PFSK-1 (cell line): ENCODE results near the gene C9orf72.

ENCODE experiments used
- POLR2AphosphoS5 ChIP-seq: IDR thresholded peaks from 2 replicates; pipeline ENCODE4 v1.6.1; 2012; ENCODE audit warnings: low read depth, mild to moderate bottlenecking, control low read depth, low read length, moderate library complexity
- TAF1 ChIP-seq: IDR thresholded peaks from 2 replicates; pipeline ENCODE4 v1.6.1; 2012; ENCODE audit warnings: low read length, control low read depth, borderline replicate concordance; ENCODE audit not compliant: insufficient read depth

DNA sequence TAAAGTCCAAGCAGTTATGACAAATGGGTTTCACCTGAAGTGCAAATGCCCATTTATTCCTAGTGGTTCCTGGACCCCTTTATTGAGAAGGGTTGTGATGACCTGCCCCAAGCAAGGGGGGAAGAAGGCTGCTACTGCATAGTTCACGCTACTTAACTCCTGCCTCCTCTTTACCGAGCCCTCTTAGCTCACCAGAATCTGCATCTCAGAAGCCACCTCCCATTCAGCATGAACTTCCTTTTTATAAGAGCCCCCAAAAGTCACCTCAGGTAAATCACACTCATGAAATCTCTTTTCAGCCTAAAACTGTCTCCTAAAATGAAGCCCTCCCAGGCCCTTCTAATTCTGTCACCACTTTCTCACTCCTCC lies 26.6 kb upstream of the C9orf72 start:
- TF ChIP-seq POLR2AphosphoS5 (no peak), TAF1 (no peak)
